Ureter (tissue), 1 donor: ENCODE data around the gene JMJD4. TPM values are rescaled to one million over a fixed set of nuclear protein-coding genes. Genes with fewer than 3 reads are reported as not detected.
A peak's percentile ranks its signal among the peaks of the same experiment; 100 is the strongest.
"Not testable (repeated sequence)": the region's sequence is repeated elsewhere in the genome, so short reads cannot be mapped to it uniquely, and the experiment has no call there.

ENCODE experiments used
- DNase-seq: peaks from one replicate; pipeline ENCODE4 v3.0.0-alpha.2; 2020; ENCODE audit warnings: low spot score
- total RNA-seq: library from RNA; stranded (reverse); gene quantifications from one replicate; pipeline ENCODE4 v1.2.4, GENCODE V29; 2023
- donor health status: DM: yes; HTN: yes; CAD: no.

Gene JMJD4
- total RNA-seq, 1 donor from 2014 or later, result 21.3 TPM

- DNase-seq, result no peak
These were observed 1.8 kb downstream of the JMJD4 start for GRCh38 chr1:227733309-227733705.

GRCh38 chr1:227732586-227733308 lies 2.4 kb downstream of the JMJD4 start:
- no peak for DNase-seq

- no peak for DNase-seq
These were observed 3.2 kb downstream of the JMJD4 start for GRCh38 chr1:227731696-227732585.

GRCh38 chr1:227731241-227731677 lies 3.8 kb downstream of the JMJD4 start:
- no peak for DNase-seq

GRCh38 chr1:227730630-227731151 lies 4.4 kb downstream of the JMJD4 start:
- no peak for DNase-seq

- DNase-seq, result no peak
These were observed 5.0 kb downstream of the JMJD4 start for GRCh38 chr1:227729881-227730629.

- DNase-seq, result no peak
These were observed 5.8 kb downstream of the JMJD4 start for GRCh38 chr1:227729144-227729880.

GRCh38 chr1:227728892-227729143 lies 6.3 kb downstream of the JMJD4 start:
- DNase-seq, result no peak

GRCh38 chr1:227728059-227728891 lies 6.8 kb downstream of the JMJD4 start:
- DNase-seq, result peak; percentile 85

GRCh38 chr1:227726924-227727599 lies 8.0 kb downstream of the JMJD4 start:
- DNase-seq, result no peak

GRCh38 chr1:227726318-227726717 lies 8.8 kb downstream of the JMJD4 start:
- no peak for DNase-seq

GRCh38 chr1:227725046-227725445 lies 10.1 kb downstream of the JMJD4 start:
- no peak for DNase-seq

- no peak for DNase-seq
These were observed 11.6 kb downstream of the JMJD4 start for GRCh38 chr1:227723474-227723873.

- DNase-seq, result no peak
These were observed 16.2 kb downstream of the JMJD4 start for GRCh38 chr1:227718932-227719331.

- no peak for DNase-seq
These were observed 22.5 kb downstream of the JMJD4 start for GRCh38 chr1:227712648-227713047.

GRCh38 chr1:227710474-227710873 lies 24.6 kb downstream of the JMJD4 start:
- not testable (repeated sequence) for DNase-seq

GRCh38 chr1:227709451-227709850 lies 25.7 kb downstream of the JMJD4 start:
- no peak for DNase-seq

- no peak for DNase-seq
These were observed 27.3 kb downstream of the JMJD4 start for GRCh38 chr1:227707846-227708245.

- DNase-seq, result not testable (repeated sequence)
These were observed 33.5 kb downstream of the JMJD4 start for GRCh38 chr1:227701631-227702030.

- DNase-seq, result no peak
These were observed 37.7 kb downstream of the JMJD4 start for GRCh38 chr1:227697321-227697864.
